H9 (cell line): ENCODE measurements around the gene PHYHIPL. TPM values are rescaled to one million over a fixed set of nuclear protein-coding genes. Genes with fewer than 3 reads are reported as not detected.

ENCODE experiments used
- DNase-seq: peaks from one replicate; pipeline ENCODE4 v3.0.0-alpha.2; 2017
- H2AFZ ChIP-seq: one replicate; pipeline ENCODE4 v1.6.1; 2013; ENCODE audit warnings: mild to moderate bottlenecking, low read length, control low read depth, moderate library complexity
- H2AK5ac ChIP-seq: 2 replicates; pipeline ENCODE4 v1.6.1; 2013; ENCODE audit warnings: low read length, control low read depth, mixed read lengths; ENCODE audit not compliant: insufficient read length
- H2BK120ac ChIP-seq: one replicate; pipeline ENCODE4 v1.6.1; 2013; ENCODE audit warnings: low read depth, mild to moderate bottlenecking, low read length, control low read depth, inconsistent platforms; ENCODE audit not compliant: poor library complexity, severe bottlenecking
- H2BK12ac ChIP-seq: 2 replicates; pipeline ENCODE4 v1.6.1; 2013; ENCODE audit warnings: low read length, control low read depth, mixed read lengths, low read depth; ENCODE audit not compliant: insufficient read length
- H2BK15ac ChIP-seq: 2 replicates; pipeline ENCODE4 v1.6.1; 2013; ENCODE audit warnings: low read depth, low read length, control low read depth
- H2BK20ac ChIP-seq: one replicate; pipeline ENCODE4 v1.6.1; 2013; ENCODE audit warnings: low read depth, mild to moderate bottlenecking, low read length, control low read depth, inconsistent platforms; ENCODE audit not compliant: poor library complexity, severe bottlenecking
- H2BK5ac ChIP-seq: 2 replicates; pipeline ENCODE4 v1.6.1; 2013; ENCODE audit warnings: low read length, control low read depth, mixed read lengths; ENCODE audit not compliant: insufficient read length
- H3K14ac ChIP-seq: 2 replicates; pipeline ENCODE4 v1.6.1; 2013; ENCODE audit warnings: low read length, control low read depth; ENCODE audit not compliant: insufficient read depth
- H3K18ac ChIP-seq: 2 replicates; pipeline ENCODE4 v1.6.1; 2013; ENCODE audit warnings: low read depth, mild to moderate bottlenecking, mixed read lengths, low read length, control low read depth; ENCODE audit not compliant: insufficient read length
- H3K23ac ChIP-seq: 2 replicates; pipeline ENCODE4 v1.6.1; 2013; ENCODE audit warnings: low read length, control low read depth, mixed read lengths, low read depth; ENCODE audit not compliant: insufficient read length
- H3K23me2 ChIP-seq: 2 replicates; pipeline ENCODE4 v1.6.1; 2013; ENCODE audit warnings: low read depth, mild to moderate bottlenecking, mixed read lengths, low read length, control low read depth; ENCODE audit not compliant: insufficient read length, poor library complexity, severe bottlenecking
- H3K27ac ChIP-seq: 2 replicates; pipeline ENCODE4 v1.5.1; 2013; ENCODE audit warnings: low read length, control low read depth, mixed read lengths, low read depth; ENCODE audit not compliant: insufficient read length
- H3K27me3 ChIP-seq: 2 replicates; pipeline ENCODE4 v1.6.1; 2013; ENCODE audit warnings: low read length, control low read depth, inconsistent platforms; ENCODE audit not compliant: insufficient read depth
- H3K4ac ChIP-seq: 2 replicates; pipeline ENCODE4 v1.6.1; 2013; ENCODE audit warnings: low read depth, mild to moderate bottlenecking, control low read depth, inconsistent platforms, low read length, moderate library complexity
- H3K4me1 ChIP-seq: 2 replicates; pipeline ENCODE4 v1.6.1; 2013; ENCODE audit warnings: low read length, control low read depth, inconsistent platforms; ENCODE audit not compliant: insufficient read depth
- H3K4me2 ChIP-seq: 2 replicates; pipeline ENCODE4 v1.6.1; 2013; ENCODE audit warnings: low read length, control low read depth, mixed read lengths; ENCODE audit not compliant: insufficient read length, insufficient read depth
- H3K56ac ChIP-seq: 2 replicates; pipeline ENCODE4 v1.6.1; 2013; ENCODE audit warnings: low read depth, mild to moderate bottlenecking, mixed read lengths, low read length, control low read depth; ENCODE audit not compliant: insufficient read length
- H3K79me1 ChIP-seq: 2 replicates; pipeline ENCODE4 v1.6.1; 2013; ENCODE audit warnings: low read depth, mild to moderate bottlenecking, moderate library complexity, low read length, control low read depth, inconsistent platforms; ENCODE audit not compliant: insufficient read depth, poor library complexity, severe bottlenecking
- H3K79me2 ChIP-seq: 2 replicates; pipeline ENCODE4 v1.6.1; 2013; ENCODE audit warnings: low read length, control low read depth, inconsistent platforms; ENCODE audit not compliant: insufficient read depth
- H3K9ac ChIP-seq: 2 replicates; pipeline ENCODE4 v1.6.1; 2013; ENCODE audit warnings: low read length, control low read depth, mixed read lengths; ENCODE audit not compliant: insufficient read length; ENCODE audit errors: extremely low read depth
- H3K9me3 ChIP-seq: one replicate; pipeline ENCODE4 v1.6.1; 2013; ENCODE audit warnings: low read depth, low read length, inconsistent platforms; ENCODE audit not compliant: control insufficient read depth
- H3T11ph ChIP-seq: one replicate; pipeline ENCODE4 v1.6.1; 2013; ENCODE audit warnings: mild to moderate bottlenecking, low read length, control low read depth, inconsistent platforms
- H4K20me1 ChIP-seq: one replicate; pipeline ENCODE4 v1.6.1; 2013; ENCODE audit not compliant: control insufficient read depth, insufficient read length, insufficient read depth
- H4K5ac ChIP-seq: 2 replicates; pipeline ENCODE4 v1.6.1; 2013; ENCODE audit warnings: low read depth, mild to moderate bottlenecking, mixed read lengths, low read length, control low read depth; ENCODE audit not compliant: insufficient read length
- H4K8ac ChIP-seq: replicated peaks from 2 replicates; pipeline ENCODE4 v1.6.1; 2013; ENCODE audit warnings: low read length, control low read depth, mixed read lengths, low read depth; ENCODE audit not compliant: insufficient read length
- H4K91ac ChIP-seq: 2 replicates; pipeline ENCODE4 v1.6.1; 2013; ENCODE audit warnings: low read depth, mild to moderate bottlenecking, moderate library complexity, mixed read lengths, low read length, control low read depth; ENCODE audit not compliant: insufficient read length
- H3K27ac Mint-ChIP-seq, 3 experiments: 2 replicates in 2 of 3; 3 replicates in 1 of 3; pipeline ENCODE4 v1.8.0; 2020 to 2021; ENCODE audit warnings: mixed read lengths in 3 of 3, mild to moderate bottlenecking in 1 of 3, moderate library complexity in 1 of 3
- H3K27me3 Mint-ChIP-seq: 2 replicates; pipeline ENCODE4 v1.8.0; 2021; ENCODE audit warnings: low read depth, mild to moderate bottlenecking, moderate library complexity, mixed read lengths
- H3K36me3 Mint-ChIP-seq, 3 experiments: 2 replicates in 2 of 3; 3 replicates in 1 of 3; pipeline ENCODE4 v1.8.0; 2020 to 2021; ENCODE audit warnings: low read depth in 3 of 3, mixed read lengths in 3 of 3; ENCODE audit not compliant: insufficient read depth in 1 of 3
- H3K4me1 Mint-ChIP-seq, 2 experiments: 2 replicates each; pipeline ENCODE4 v1.8.0; 2020; ENCODE audit warnings: mixed read lengths in 2 of 2
- H3K4me3 Mint-ChIP-seq, 2 experiments: 2 replicates in 1 of 2; 3 replicates in 1 of 2; pipeline ENCODE4 v1.8.0; 2020 to 2021; ENCODE audit warnings: mild to moderate bottlenecking in 2 of 2, mixed read lengths in 2 of 2, moderate library complexity in 1 of 2
- H3K9me3 Mint-ChIP-seq, 2 experiments: 2 replicates in 1 of 2; 3 replicates in 1 of 2; pipeline ENCODE4 v1.8.0; 2020; ENCODE audit warnings: mild to moderate bottlenecking in 2 of 2, mixed read lengths in 2 of 2, moderate library complexity in 1 of 2
- CTCF ChIP-seq: fragments of 200-600 bp; sonication (generic); conservative IDR thresholded peaks from 3 replicates; pipeline ENCODE4 v1.8.0; 2021; ENCODE audit warnings: antibody characterized with exemption, mild to moderate bottlenecking
- WGBS: extraction: QIAGEN DNeasy Blood & Tissue Kit; methylation state at CpG from one replicate; pipeline ENCODE4 v1.1.7; 2013; ENCODE audit warnings: missing lambda C conversion rate, low lambda C conversion rate, mixed read lengths; ENCODE audit not compliant: insufficient read length; ENCODE audit errors: extremely low coverage; 5-methylcytosine and 5-hydroxymethylcytosine counted together
- total RNA-seq: library from RNA; stranded (reverse); gene quantifications from 2 replicates; pipeline ENCODE4 v1.2.1, GENCODE V29; 2021

PHYHIPL gene
- total RNA-seq, 1 experiment from 2014 or later: 0.44 TPM

- Histone ChIP-seq H3K14ac (no peak overlapping the region), H3K4ac (no peak overlapping the region), H2BK20ac (no peak overlapping the region), H3K23ac (no peak overlapping the region), H4K8ac (no peak overlapping the region), H2AFZ (no peak overlapping the region), H3K9ac (no peak overlapping the region), H2AK5ac (no peak overlapping the region), H3K4me2 (no peak overlapping the region), H4K20me1 (no peaks in the 10 kb centered on the region), H2BK15ac (no peak overlapping the region), H3K79me1 (no peaks in the 10 kb centered on the region), H3K18ac (no peak overlapping the region), H3K4me1 (no peaks in the 10 kb centered on the region), H2BK12ac (no peak overlapping the region), H3K27me3 (no peaks in the 10 kb centered on the region), H3K27ac (no peak overlapping the region), H3K79me2 (no peaks in the 10 kb centered on the region), H3K9me3 (no peaks in the 10 kb centered on the region), H3K56ac (no peak overlapping the region), H3T11ph (no peak overlapping the region), H4K5ac (no peak overlapping the region), H4K91ac (no peak overlapping the region), H3K23me2 (no peaks in the 10 kb centered on the region), H2BK120ac (no peak overlapping the region), H2BK5ac (no peak overlapping the region)
- H3K27me3 Mint-ChIP-seq: peaks cover 26% of the 10 kb centered on the region
- no peak for TF ChIP-seq CTCF
- no peak overlapping the region for H3K27ac Mint-ChIP-seq
- WGBS: no CpG with 5 or more reads among the region's 2 CpGs
- DNase-seq: no peak
- H3K4me1 Mint-ChIP-seq: no peaks in the 10 kb centered on the region
- no peak overlapping the region for H3K4me3 Mint-ChIP-seq
- H3K9me3 Mint-ChIP-seq: no peaks in the 10 kb centered on the region
- no peaks in the 10 kb centered on the region for H3K36me3 Mint-ChIP-seq
These were observed 8.9 kb upstream of the PHYHIPL start for GRCh38 chr10:59167512-59167911.
